Measurements from ENCODE around the gene TTLL5.

The TTLL5 gene

DNA sequence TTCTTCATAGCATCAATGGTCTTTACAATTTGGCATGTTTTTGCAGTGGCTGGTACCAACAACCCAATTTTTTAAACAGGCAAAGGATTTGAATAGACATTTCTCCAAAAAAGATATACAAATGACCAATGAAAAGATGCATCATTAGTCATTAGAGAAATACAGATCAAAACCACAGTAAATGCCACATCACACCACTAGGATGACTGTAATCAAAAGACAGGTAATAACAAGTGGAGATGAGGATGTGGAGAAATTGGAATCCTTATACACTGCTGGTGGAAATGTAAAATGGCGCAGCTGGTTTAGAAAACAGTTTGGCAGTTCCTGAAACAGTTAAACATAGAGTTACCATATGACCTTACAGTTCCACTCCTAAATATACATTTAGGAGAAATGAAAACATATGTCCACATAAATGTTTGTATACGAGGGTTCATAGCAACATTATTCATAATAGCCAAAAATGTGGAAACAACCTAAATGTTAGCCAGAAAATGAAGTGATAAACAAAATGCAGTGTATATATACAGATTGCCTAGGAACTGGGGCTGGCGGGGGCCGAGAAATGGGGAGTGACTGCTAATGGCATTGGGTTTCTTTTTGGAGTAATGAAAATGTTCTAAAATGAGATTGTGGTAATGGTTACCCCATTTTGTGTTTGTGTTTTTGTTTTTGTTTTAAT is 265.5 kb downstream of the TTLL5 start:
- Histone ChIP-seq H3K23ac (ENCODE audit: low read length in 2 of 2) (no peak overlapping the region), H2BK5ac (ENCODE audit: low read depth, low read length, poor library complexity, severe bottlenecking) (no peak overlapping the region)

DNA sequence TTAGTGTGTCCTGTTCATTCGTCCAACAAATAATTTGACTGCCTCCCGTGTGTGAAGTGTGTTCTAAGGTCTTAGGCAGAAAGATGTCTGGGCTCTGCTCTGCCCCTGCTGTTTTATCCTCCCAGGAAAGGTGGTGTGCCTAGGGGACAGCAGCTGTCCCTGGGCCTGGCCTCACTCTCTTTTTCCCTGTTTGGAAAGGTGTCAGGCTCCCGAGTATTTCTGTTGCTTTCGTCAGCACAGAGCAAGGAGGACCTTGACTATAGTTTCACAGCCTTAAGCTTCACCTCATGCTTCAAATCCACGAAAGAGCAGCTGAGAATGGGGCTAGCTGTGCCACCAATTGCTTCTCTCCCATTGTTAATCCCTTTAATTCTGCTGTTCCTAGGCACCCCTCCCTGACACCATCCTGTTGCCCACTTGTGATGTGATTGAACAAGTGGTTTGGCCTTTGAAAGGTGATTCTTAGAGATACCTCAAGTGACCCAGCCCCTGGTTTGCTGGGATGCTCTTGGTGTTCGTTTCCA is 266.6 kb downstream of the TTLL5 start:
- no peak overlapping the region for H3K4ac ChIP-seq (ENCODE audit: low read depth in 1 of 2, low read length in 2 of 2)
- H2AK5ac ChIP-seq (ENCODE audit: low read length, severe bottlenecking), result no peak overlapping the region
- DNase-seq, result no peak
- H3K27ac ChIP-seq (ENCODE audit: low read length, poor library complexity, severe bottlenecking), result no peak overlapping the region
- no peak overlapping the region for H3K4me3 ChIP-seq (ENCODE audit: insufficient read depth in 1 of 2, low read depth in 1 of 2, low read length in 2 of 2)
- H4K8ac ChIP-seq (ENCODE audit: low read length), result no peak overlapping the region
- no peak overlapping the region for H2BK15ac ChIP-seq (ENCODE audit: low read depth, poor library complexity, severe bottlenecking)
- no peak overlapping the region for H2BK12ac ChIP-seq (ENCODE audit: low read length in 2 of 2)
- no peak overlapping the region for H2BK5ac ChIP-seq (ENCODE audit: low read depth, low read length, poor library complexity, severe bottlenecking)
- H3K27me3 ChIP-seq (ENCODE audit: control insufficient read depth in 1 of 2, insufficient read depth in 1 of 2, low read length in 2 of 2), result no peaks in the 10 kb centered on the region
- no peak overlapping the region for H3K14ac ChIP-seq (ENCODE audit: low read length in 2 of 2)
- H3K9ac ChIP-seq (ENCODE audit: low read length), result no peak overlapping the region
- no peak overlapping the region for H2BK120ac ChIP-seq (ENCODE audit: low read depth, low read length)
- no peak overlapping the region for H3K4me2 ChIP-seq (ENCODE audit: low read length, poor library complexity, severe bottlenecking)
- no peak overlapping the region for H3K18ac ChIP-seq (ENCODE audit: low read depth in 1 of 2, low read length in 2 of 2)
- no peak overlapping the region for H4K91ac ChIP-seq (ENCODE audit: low read length)
- no peak overlapping the region for H2AFZ ChIP-seq (ENCODE audit: low read depth, low read length)
- H3K23ac ChIP-seq (ENCODE audit: low read length in 2 of 2), result no peak overlapping the region
- no peaks in the 10 kb centered on the region for H3K4me1 ChIP-seq (ENCODE audit: control insufficient read depth, insufficient read depth, low read depth, low read length)
- H3K79me1 ChIP-seq (replicated peaks; ENCODE audit: low read length, poor library complexity, severe bottlenecking), result peaks cover 5% of the 10 kb centered on the region
- WGBS, result 79% methylated on average over 6 of the region's 6 CpGs
- H3K9me3 ChIP-seq (ENCODE audit: control insufficient read depth, low read length), result no peaks in the 10 kb centered on the region
- H3K36me3 ChIP-seq (ENCODE audit: control insufficient read depth in 1 of 2, insufficient read depth in 2 of 2, low read depth in 1 of 2, low read length in 2 of 2), result peaks cover 3 to 4% of the 10 kb centered on the region in 2 experiments

More for the DNA sequence above, 265.5 kb downstream of the TTLL5 start:
- no peak for DNase-seq
- Histone ChIP-seq H2BK12ac (ENCODE audit: low read length in 2 of 2) (no peak overlapping the region), H3K4me3 (ENCODE audit: insufficient read depth in 1 of 2, low read depth in 1 of 2, low read length in 2 of 2) (no peak overlapping the region), H3K14ac (ENCODE audit: low read length in 2 of 2) (no peak overlapping the region), H3K18ac (ENCODE audit: low read depth in 1 of 2, low read length in 2 of 2) (no peak overlapping the region), H3K9ac (ENCODE audit: low read length) (no peak overlapping the region), H3K27me3 (ENCODE audit: control insufficient read depth in 1 of 2, insufficient read depth in 1 of 2, low read length in 2 of 2) (no peaks in the 10 kb centered on the region), H3K27ac (ENCODE audit: low read length, poor library complexity, severe bottlenecking) (no peak overlapping the region), H2BK120ac (ENCODE audit: low read depth, low read length) (no peak overlapping the region), H3K4me2 (ENCODE audit: low read length, poor library complexity, severe bottlenecking) (no peak overlapping the region), H3K36me3 (ENCODE audit: control insufficient read depth in 1 of 2, insufficient read depth in 2 of 2, low read depth in 1 of 2, low read length in 2 of 2) (peaks cover 3 to 4% of the 10 kb centered on the region in 2 experiments), H3K79me1 (replicated peaks; ENCODE audit: low read length, poor library complexity, severe bottlenecking) (peaks cover 5% of the 10 kb centered on the region), H2AK5ac (ENCODE audit: low read length, severe bottlenecking) (no peak overlapping the region), H4K91ac (ENCODE audit: low read length) (no peak overlapping the region), H3K4me1 (ENCODE audit: control insufficient read depth, insufficient read depth, low read depth, low read length) (no peaks in the 10 kb centered on the region), H3K4ac (ENCODE audit: low read depth in 1 of 2, low read length in 2 of 2) (no peak overlapping the region), H3K9me3 (ENCODE audit: control insufficient read depth, low read length) (no peaks in the 10 kb centered on the region), H2AFZ (ENCODE audit: low read depth, low read length) (no peak overlapping the region), H2BK15ac (ENCODE audit: low read depth, poor library complexity, severe bottlenecking) (no peak overlapping the region), H4K8ac (ENCODE audit: low read length) (no peak overlapping the region)
- 97% methylated on average over 2 of the region's 4 CpGs for WGBS

DNA sequence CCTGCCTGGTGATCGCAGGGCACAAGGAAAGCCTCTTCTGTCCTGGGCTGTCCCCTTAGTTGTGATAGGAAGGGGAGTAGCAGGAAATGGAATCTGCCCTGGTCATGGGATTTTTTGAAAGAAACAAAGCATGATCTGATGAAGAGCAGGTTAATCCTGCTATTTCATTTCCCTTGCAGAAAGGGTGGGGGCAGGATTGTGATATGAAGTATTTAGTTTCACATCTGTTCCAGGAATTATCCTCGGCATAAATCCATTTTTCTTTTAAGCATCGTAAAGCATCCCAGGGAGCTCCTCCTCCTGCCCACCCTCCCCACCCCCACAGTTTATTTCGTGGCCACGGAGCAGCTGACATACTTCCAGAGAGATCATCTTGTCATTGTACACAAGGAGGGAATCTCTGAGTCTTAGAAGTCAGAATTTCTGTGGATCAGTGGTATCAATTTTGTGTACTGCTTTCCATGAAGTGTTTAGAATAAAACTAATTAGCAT is 267.7 kb downstream of the TTLL5 start:
- peak overlapping the region in 1 of 2 experiments; percentile 12 for H3K4me3 ChIP-seq (ENCODE audit: insufficient read depth in 1 of 2, low read depth in 1 of 2, low read length in 2 of 2)
- H2BK15ac ChIP-seq (ENCODE audit: low read depth, poor library complexity, severe bottlenecking), result no peak overlapping the region
- H2AK5ac ChIP-seq (ENCODE audit: low read length, severe bottlenecking), result no peak overlapping the region
- H3K4ac ChIP-seq (ENCODE audit: low read depth in 1 of 2, low read length in 2 of 2), result no peak overlapping the region
- no peaks in the 10 kb centered on the region for H3K27me3 ChIP-seq (ENCODE audit: control insufficient read depth in 1 of 2, insufficient read depth in 1 of 2, low read length in 2 of 2)
- no peak overlapping the region for H3K23ac ChIP-seq (ENCODE audit: low read length in 2 of 2)
- H3K36me3 ChIP-seq (ENCODE audit: control insufficient read depth in 1 of 2, insufficient read depth in 2 of 2, low read depth in 1 of 2, low read length in 2 of 2), result peaks cover 3 to 5% of the 10 kb centered on the region in 2 experiments
- no peak overlapping the region for H3K27ac ChIP-seq (ENCODE audit: low read length, poor library complexity, severe bottlenecking)
- no peak overlapping the region for H3K14ac ChIP-seq (ENCODE audit: low read length in 2 of 2)
- H2BK120ac ChIP-seq (ENCODE audit: low read depth, low read length), result no peak overlapping the region
- WGBS, result 84% methylated on average over 1 of the region's 5 CpGs
- peak overlapping the region; percentile 84 for H3K9ac ChIP-seq (ENCODE audit: low read length)
- H2BK5ac ChIP-seq (ENCODE audit: low read depth, low read length, poor library complexity, severe bottlenecking), result no peak overlapping the region
- H3K4me2 ChIP-seq (ENCODE audit: low read length, poor library complexity, severe bottlenecking), result no peak overlapping the region
- no peaks in the 10 kb centered on the region for H3K4me1 ChIP-seq (ENCODE audit: control insufficient read depth, insufficient read depth, low read depth, low read length)
- H4K8ac ChIP-seq (ENCODE audit: low read length), result no peak overlapping the region
- no peaks in the 10 kb centered on the region for H3K9me3 ChIP-seq (ENCODE audit: control insufficient read depth, low read length)
- no peak for DNase-seq
- H3K18ac ChIP-seq (ENCODE audit: low read depth in 1 of 2, low read length in 2 of 2), result no peak overlapping the region
- H2BK12ac ChIP-seq (ENCODE audit: low read length in 2 of 2), result no peak overlapping the region
- H2AFZ ChIP-seq (ENCODE audit: low read depth, low read length), result no peak overlapping the region
- H3K79me1 ChIP-seq (replicated peaks; ENCODE audit: low read length, poor library complexity, severe bottlenecking), result peaks cover 5% of the 10 kb centered on the region
- H4K91ac ChIP-seq (ENCODE audit: low read length), result no peak overlapping the region

DNA sequence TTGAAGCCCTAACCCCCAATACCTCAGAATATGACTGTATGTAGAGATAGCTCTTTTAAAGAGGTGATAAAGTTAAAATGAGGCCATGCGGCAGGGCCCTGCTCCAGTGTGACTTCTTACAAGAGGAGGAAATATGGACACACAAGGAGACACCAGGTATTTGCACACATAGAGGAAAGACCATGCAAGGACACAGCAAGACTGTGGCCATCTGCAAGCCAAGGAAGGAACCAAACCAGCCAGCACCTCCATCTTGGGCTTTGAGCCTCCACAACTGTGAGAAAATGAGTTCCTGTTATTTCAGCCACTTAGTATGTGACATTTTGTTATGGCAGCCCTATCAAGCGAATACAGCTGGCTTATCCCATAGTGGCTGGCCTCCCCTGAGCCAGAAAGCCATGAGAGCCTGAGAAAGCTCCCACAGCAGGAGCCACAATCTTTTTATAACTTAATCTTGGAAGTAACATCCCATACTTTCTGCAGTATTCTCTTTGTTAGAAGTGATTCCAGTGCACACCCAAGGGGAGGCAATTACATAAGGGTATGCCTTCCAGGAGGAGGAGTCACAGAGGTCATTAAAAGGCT is 272.8 kb downstream of the TTLL5 start:
- Histone ChIP-seq H3K79me1 (replicated peaks; ENCODE audit: low read length, poor library complexity, severe bottlenecking) (peaks cover 1% of the 10 kb centered on the region), H3K4me1 (ENCODE audit: control insufficient read depth, insufficient read depth, low read depth, low read length) (peaks cover under 1% of the 10 kb centered on the region), H3K36me3 (ENCODE audit: control insufficient read depth in 1 of 2, insufficient read depth in 2 of 2, low read depth in 1 of 2, low read length in 2 of 2) (peaks cover 3 to 7% of the 10 kb centered on the region in 2 experiments), H3K4me3 (ENCODE audit: insufficient read depth in 1 of 2, low read depth in 1 of 2, low read length in 2 of 2) (no peak overlapping the region), H3K4me2 (ENCODE audit: low read length, poor library complexity, severe bottlenecking) (no peak overlapping the region), H3K23ac (ENCODE audit: low read length in 2 of 2) (no peak overlapping the region), H2AK5ac (ENCODE audit: low read length, severe bottlenecking) (no peak overlapping the region), H2BK15ac (ENCODE audit: low read depth, poor library complexity, severe bottlenecking) (no peak overlapping the region), H4K8ac (ENCODE audit: low read length) (no peak overlapping the region), H3K27me3 (ENCODE audit: control insufficient read depth in 1 of 2, insufficient read depth in 1 of 2, low read length in 2 of 2) (no peaks in the 10 kb centered on the region), H2AFZ (ENCODE audit: low read depth, low read length) (no peak overlapping the region), H3K18ac (ENCODE audit: low read depth in 1 of 2, low read length in 2 of 2) (no peak overlapping the region), H3K14ac (ENCODE audit: low read length in 2 of 2) (no peak overlapping the region), H3K4ac (ENCODE audit: low read depth in 1 of 2, low read length in 2 of 2) (no peak overlapping the region), H2BK5ac (ENCODE audit: low read depth, low read length, poor library complexity, severe bottlenecking) (no peak overlapping the region), H3K27ac (ENCODE audit: low read length, poor library complexity, severe bottlenecking) (no peak overlapping the region), H3K9ac (ENCODE audit: low read length) (no peak overlapping the region), H2BK12ac (ENCODE audit: low read length in 2 of 2) (no peak overlapping the region), H2BK120ac (ENCODE audit: low read depth, low read length) (no peak overlapping the region), H4K91ac (ENCODE audit: low read length) (no peak overlapping the region), H3K9me3 (ENCODE audit: control insufficient read depth, low read length) (no peaks in the 10 kb centered on the region)
- 47% methylated on average over 2 of the region's 2 CpGs for WGBS
- no peak for DNase-seq
